HG02642 (cell line): Measurements from ENCODE around the gene TXNDC9.
"Not testable (repeated sequence)": the region's sequence is repeated elsewhere in the genome, so short reads cannot be mapped to it uniquely, and the experiment has no call there.

ENCODE experiments used
- ATAC-seq: cut with Tn5 transposase; IDR thresholded peaks from one replicate; pipeline ENCODE4 v1.9.1; 2021; ENCODE audit warnings: mild to moderate bottlenecking; ENCODE audit not compliant: unreplicated experiment, poor library complexity

TXNDC9 gene, protein sequence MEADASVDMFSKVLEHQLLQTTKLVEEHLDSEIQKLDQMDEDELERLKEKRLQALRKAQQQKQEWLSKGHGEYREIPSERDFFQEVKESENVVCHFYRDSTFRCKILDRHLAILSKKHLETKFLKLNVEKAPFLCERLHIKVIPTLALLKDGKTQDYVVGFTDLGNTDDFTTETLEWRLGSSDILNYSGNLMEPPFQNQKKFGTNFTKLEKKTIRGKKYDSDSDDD

DNA sequence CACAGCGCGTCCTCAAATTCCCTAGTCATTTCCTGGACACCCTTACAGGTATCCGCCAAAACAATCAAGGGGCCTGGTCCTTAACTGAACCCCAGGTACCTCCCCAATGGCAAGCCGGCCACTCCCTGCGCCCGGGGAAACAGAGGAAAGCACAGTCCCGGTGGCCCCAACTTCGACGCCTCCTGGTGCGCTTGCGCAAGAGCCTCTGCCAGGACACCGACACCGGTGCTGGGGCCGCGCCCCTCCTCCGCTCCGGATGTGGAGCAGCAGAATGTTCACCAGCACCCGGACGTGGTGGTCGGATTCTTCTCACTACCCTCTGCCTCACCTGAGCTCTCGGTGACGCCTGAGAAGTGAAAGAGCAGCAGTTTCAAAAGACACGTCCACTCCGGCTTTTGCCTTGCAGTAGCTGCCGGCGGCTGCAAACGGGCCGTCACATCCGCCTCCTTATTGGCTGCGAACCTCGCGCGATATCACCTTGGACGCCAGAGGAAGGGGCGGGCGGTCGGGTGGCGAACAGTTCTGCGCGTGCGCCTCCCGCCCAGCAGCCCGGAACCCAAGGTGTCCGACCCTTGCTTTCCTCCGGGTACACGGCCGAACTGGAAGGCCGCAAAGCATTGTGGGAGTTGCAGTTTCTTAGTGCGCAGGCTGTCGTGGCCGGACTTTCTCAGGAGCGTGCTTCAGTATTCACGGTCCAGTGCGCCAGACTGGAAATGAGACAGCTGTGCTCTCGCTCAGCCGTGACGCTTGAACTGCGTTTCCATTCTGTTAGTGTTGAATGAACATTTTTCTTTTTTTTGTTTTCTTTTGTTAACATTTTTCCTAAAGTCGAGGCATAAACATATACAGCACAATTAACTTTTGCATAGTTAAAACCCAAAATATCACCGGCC is at the start of gene TXNDC9:
Gene TXNDC9, minus strand, starts transcription at position 423 of the 893 bp plus-strand sequence. CDS start 3,123 bp downstream, outside the sequence.
- ATAC-seq = peak; percentile 80

DNA sequence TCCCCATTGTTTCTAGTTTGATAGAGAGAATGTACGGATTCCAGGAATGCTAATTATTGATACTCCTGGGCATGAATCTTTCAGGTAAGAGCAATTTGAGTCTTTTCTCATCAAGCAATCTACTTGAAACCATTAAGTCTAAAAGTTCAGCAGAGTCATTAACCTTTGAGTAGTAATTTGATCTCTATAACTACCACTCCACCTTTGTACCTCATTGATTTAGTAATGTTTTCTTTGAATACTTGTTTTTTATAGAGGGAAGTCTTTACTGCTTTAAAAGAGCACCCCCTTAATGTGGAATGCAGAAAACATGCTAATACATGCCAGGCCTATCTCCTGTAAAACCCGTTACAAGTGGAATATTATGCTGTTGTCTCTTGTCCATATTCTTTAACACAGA is 46.0 kb upstream of the TXNDC9 start:
- no peak for ATAC-seq

DNA sequence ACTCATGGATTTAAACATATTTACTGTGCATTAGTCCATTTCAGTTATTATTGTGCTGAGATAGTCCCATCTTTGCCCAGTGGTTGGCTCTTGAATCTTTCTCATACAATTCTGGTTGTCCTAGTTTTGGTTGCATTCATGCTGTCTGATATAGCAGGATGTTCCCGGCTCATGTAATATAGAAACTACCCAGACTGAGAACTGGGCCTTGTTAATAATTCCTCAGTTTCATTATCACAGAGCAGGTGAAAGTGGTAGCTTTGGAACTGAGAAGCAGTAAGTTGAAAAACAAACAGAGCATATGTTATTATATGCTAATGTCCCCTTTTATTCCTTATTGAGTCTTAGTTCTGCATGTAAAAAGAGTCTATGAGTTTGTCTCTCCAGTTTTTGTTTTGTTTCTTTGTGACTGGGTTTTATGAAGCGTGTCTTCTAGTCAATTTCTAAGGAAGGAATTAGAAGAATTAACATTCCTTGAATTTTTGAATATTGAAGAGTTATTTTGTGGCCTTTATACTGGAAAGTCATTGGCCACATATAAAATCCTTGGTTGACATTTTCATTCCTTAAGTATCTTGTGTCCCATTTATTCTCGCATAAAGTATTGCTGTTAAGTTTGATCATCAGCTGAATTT is 44.4 kb upstream of the TXNDC9 start:
- ATAC-seq = peak; percentile 73

DNA sequence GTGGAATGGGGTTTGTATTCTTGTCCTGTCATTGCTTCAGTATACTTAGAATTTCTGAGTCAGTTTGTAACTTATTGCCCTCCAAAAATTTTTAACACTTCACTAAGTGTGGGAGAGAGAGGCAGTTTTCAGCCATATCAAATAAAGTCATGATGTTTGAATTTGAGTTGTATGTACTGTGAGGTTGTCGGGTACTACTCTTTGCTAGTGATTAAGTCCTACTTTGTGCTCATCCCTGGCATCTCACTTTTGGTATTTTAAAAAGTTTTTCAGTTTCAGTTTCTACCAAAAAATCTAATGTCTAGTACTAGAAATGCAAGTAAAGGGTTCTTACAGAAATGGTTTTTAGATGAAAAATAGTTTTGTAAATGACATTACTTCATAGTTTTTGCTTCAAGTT is 41.7 kb upstream of the TXNDC9 start:
- ATAC-seq = no peak

DNA sequence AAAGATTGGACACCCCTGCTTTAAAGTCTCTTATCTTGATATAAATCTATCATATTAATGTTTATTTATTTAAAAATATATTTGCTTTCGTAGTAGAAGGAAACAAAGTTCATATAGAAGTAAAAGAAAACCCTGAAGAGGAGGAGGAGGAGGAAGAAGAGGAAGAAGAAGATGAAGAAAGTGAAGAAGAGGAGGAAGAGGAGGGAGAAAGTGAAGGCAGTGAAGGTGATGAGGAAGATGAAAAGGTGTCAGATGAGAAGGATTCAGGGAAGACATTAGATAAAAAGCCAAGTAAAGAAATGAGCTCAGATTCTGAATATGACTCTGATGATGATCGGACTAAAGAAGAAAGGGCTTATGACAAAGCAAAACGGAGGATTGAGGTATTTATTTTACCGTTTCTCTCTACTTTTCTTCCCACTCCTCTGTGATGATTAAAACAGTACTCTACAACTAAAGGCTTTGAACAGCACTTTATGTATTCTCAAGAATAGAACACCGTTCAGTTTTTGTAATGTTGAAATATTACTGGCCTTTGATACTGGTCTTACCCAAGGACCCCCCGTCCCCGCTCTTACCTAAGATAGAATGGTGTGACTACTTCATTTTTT is 40.2 kb upstream of the TXNDC9 start:
- ATAC-seq = no peak

DNA sequence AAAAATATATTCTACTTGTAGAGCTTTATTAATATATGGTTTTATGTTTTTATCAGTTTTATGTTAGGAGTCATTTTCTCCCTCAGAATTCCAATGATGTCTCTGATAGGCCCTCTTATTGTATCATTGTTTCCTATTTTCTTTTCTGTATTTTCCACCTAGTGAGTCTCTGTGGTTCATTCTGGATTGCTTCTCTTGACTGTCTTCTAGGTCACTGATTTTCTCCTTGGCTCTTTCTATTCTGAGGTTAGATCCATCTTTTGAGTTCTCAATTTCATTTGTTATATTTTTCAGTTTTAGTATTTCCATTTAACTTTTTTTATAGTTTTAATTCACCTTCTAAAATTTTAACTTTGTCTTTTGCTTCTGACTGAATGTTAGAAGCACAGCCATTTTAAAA is 38.6 kb upstream of the TXNDC9 start:
- no peak for ATAC-seq

DNA sequence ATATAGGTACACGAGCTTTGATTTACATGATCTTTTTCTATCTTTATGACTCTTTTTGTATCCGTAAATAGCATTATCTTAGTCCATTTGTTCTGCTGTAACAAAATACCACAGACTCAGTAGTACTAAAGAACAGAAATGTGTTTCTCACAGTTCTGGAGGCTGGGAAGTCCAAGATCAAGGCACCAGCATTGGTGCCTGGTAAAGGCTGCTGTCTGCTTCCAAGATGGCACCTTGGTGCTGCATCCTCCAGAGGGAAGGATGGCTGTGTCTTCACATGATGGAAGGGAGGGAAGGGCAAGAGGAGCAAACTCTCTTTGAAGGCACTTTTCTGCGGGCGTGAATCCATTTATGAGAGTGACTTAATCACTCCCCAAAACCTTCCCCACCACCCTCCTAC is 37.0 kb upstream of the TXNDC9 start:
- ATAC-seq = no peak

DNA sequence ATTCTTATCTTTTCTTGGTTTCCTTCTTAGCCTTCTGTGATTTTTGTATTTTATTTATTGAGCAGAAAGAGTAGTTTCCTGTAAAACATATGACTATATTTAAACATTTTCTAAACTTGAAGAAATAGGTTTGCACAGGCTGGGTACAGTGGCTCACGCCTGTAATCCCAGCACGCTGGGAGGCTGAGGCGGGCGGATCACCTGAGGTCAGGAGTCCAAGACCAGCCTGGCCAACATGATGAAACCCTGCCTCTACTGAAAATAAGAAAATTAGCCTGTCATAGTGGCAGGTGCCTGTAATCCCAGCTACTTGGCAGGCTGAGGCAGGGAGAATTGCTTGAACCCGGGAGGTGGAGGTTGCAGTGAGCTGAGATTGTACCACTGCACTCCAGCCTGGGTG is 32.7 kb upstream of the TXNDC9 start:
- ATAC-seq = not testable (repeated sequence)

DNA sequence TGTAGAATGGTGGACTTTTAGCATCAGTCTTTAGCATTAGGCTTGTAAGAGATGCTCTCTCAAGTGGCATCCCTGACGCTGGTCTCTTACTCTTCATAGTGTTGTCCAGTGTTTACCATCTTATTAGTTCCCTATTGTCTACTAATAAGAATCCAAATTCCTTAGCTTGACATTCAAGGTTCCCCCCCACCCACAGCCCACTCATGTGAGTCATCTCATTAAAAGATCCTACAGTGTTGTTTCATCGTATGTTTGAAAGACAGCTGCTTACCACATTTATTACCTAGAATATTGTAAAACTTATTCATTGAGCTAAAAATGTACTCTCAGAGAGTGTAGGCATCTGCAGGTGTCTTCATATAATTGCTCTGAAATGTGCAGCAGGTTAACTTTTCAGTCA is 29.5 kb upstream of the TXNDC9 start:
- ATAC-seq = no peak

DNA sequence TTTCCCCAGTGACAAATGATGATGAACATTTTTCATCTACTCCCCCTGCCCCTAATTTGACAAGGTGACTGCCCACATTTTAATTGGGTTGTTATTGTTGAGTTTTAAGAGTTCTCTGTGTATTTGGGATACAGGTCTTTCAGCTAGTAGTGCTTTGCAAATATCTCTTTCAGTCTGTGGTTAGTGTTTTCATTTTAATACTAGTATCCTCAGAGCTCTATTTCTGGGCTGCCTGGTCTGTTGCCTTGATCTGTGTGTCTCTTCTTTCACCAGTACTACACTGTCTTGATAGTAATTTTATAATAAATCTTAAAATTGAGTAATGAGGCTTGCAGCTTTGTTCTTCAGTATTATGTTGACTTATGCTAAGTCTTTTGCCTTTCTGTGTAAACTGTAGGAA is 20.7 kb upstream of the TXNDC9 start:
- ATAC-seq = peak; percentile 57

DNA sequence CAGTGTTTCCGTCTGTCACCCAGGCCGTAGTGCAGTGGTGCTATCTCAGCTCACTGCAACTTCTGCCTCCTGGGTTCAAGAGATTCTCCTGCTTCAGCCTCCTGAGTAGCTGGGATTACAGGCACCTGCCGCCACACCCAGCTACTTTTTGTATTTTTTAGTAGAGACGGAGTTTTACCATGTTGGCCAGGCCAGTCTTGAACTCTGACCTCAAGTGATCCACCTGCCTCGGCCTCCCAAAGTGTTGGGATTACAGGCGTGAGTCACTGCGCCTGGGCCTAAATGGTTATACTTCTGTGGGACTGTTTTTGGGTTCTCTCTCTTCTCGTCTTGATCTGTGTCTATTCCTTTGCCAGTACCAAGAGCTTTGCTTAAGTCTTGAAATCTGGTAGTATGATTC is 18.7 kb upstream of the TXNDC9 start:
- not testable (repeated sequence) for ATAC-seq

DNA sequence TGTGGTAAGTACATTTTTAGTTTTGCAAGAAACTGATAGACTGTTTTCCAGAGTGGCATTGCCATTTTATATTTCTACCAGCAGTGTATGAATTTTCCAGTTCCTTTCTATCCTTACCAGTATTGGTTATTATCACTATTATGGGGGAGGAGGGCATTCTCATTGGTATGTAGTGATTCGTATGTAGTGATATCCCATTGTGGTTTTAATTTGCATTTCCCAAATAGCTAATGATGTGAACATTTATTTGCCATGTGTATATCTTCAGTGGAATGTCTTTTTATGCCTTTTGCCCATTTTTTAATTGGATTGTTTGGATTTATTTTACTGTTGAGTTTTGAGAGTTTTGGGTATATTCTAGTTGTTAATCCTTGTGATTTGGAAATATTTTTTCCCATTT is 17.9 kb upstream of the TXNDC9 start:
- ATAC-seq = no peak

DNA sequence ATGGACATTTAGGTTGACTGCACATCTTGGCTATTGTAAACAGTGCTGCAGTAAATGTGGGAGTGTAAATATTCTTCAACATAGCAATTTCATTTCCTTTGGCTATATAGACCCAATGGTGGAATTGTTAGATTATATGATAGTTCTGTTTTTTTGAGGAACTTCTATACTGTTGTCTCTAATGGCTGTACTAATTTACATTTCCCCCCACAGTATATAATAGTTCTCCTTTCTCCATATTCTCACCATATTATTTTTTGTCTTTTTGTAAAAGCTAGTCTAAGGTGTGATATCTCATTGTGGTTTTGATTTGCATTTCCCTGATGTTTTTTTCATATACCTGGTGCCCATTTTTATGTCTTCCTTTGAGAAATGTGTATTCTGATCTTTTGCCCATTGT is 14.1 kb upstream of the TXNDC9 start:
- no peak for ATAC-seq

DNA sequence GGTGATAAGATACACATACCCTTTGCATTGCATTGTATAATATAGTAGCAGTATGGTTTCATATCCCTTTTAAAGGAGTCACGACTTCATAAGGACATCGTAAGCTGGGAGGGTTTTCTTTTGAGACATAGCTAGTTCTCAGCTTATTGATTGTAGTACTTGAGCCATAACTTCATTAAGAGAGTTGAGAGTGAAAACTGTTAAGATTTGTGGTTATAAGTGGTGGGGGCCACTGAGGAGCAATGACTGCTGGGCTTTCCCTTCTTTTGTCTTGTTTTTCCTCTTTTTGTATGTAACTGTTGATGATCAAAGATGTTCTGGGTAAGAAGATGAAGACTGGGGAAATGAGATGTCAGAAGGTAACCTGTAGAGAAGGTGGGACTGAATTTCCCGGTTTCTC is 12.0 kb upstream of the TXNDC9 start:
- no peak for ATAC-seq

DNA sequence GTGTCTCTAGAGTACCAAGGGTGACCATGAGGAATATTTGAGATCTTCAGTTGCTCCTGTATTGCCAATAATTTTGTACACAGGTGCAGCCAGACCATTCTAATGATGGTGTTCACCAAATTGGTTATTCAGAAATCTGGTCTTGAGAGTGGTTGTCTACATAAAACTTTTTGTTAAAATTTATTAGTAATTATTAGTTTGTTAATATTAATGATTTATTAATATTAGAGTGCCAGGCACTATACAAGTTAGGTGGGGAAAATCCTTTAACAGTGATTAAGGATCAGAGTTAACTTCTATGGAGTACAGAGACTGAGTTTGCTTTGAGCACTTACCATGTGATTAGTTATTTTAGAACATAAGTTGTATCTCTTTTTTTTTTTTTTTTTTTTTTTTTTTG is 10.1 kb upstream of the TXNDC9 start:
- no peak for ATAC-seq

DNA sequence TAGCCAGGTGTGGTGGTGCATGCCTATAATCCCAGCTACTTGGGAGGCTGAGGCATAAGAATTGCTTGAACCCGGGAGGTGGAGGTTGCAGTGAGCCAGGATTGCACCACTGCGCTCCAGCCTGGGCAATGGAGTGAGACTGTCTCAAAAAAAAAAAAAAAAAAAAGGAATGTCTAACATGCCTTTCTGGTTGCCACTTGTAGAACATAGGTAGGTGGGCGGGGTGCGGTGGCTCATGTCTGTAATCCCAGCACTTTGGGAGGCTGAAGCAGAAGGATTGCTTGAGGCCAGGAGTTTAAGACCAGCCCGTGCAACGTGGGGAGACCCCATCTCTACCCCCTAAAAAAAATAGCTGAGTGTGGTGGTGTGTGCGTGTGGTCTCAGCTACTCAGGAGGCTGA is 9.3 kb upstream of the TXNDC9 start:
- ATAC-seq = not testable (repeated sequence)

DNA sequence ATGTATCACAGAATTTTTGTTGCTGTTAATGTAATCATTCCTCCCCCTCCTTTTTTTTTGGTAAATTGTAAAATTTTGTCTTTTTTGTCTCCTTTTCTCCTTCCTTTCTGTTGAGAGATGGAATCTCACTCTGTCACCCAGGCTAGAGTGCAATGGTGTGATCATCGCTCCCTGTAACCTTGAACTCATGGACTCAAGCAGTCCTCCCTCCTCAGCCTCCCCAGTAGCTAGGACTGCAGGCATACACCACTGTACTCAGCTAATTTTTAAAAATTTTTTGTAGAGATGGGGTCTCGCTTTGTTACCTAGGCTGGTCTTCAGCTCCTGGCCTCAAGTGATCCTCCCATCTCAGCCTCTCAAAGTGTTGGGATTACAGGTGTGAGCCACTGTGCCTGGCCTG is 6.4 kb upstream of the TXNDC9 start:
- no peak for ATAC-seq

DNA sequence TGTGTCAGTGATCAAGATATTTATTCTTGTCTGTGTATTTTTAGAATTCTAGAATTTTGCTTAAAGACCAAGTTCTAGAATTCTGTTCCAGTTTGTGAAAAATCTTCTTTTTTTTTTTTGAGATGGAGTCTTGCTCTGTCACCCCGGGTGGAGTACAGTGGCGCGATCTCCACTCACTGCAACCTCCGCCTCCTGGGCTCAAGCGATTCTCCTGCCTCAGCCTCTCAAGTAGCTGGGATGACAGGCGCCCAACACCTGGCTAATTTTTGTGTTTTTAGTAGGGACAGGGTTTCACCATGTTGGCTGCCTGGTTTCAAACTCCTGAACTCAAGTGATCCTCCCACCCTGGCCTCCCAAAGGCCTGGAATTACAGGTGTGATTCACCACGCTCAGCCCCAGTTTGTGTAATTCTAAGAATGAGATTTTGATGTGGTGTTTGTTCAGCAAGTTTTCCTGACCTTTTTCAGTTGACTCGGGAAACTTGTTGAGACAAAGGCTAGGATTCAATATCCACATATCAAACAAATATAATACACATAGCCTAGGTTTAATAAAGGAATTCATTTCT is 4.6 kb upstream of the TXNDC9 start:
- ATAC-seq = no peak

DNA sequence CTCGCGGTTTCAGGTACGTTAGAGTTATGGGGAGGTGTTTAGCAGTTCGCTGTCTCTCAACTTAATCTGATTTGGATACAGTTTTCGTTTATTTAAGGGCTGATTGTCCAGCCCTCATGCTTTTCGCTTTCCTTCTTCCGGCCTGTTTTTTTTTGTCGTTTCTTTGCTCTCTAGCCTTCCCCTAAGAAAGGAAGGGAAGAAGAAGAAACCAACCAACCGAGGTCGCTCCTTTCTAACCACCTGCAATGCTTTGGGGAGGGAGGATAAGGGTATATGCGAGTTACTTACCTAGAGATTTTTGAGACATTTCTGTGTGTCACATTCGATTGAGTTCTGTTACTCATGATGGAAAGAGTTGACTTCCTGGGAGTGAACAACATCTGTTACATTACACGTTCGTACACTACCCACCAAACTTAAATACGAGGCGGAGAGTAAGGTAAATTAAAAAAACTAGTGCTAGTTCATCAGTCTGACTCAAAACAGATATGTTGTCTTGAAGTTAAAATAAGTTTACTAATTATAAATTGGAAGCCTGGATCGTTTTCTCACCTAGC is 2.0 kb upstream of the TXNDC9 start:
- no peak for ATAC-seq
